DMS153 treated with DMSO at 0.1 percent for 48 hours (cell line): ENCODE results near the gene ITPKA.
"Not testable (repeated sequence)": the region's sequence is repeated elsewhere in the genome, so short reads cannot be mapped to it uniquely, and the experiment has no call there.

Experiments
- DNase-seq: peaks from one replicate; lab custom pipeline; 2025; ENCODE audit not compliant: unreplicated experiment; lab: John Stamatoyannopoulos, UW

The ITPKA gene

DNA sequence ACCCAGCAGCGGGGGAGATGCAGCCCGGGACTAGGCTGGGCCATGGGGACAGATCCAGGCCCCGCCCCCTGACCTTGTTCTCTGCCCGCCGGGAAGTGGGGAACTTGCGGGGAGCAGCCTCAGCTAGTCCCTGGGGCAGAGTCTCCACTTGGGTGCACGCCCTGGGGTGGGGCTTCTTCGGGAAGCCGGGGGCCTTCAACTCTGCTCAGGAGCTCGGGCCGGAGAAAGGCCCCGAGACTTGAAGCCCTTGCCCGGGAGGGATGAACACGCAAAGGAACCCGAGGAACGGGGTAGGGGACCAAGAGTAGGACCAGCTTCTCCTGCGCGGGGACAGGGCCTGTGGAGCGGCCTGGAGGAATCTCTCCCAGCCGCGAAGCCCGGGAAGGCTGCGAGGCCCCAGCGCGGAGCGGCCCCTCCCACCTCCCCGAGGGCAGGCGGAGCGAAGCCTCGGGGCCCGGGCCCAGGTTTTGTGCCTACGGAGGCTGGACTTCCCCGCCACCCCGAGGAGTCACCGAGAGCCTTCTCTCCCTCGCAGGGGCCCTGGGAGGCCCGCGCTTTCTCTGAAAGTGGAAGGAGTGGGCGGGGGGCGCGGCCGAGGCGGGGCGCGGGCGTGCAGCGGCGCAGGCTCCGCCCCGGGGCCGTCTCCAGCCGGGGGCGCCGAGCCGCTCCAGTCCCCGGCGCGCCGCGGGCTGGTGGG is at the start of gene ITPKA:
ITPKA (plus strand) TSS at position 670 of the 697 bp plus-strand sequence. CDS start 54 bp downstream, outside the sequence.
- DNase-seq = peak; percentile 6

DNA sequence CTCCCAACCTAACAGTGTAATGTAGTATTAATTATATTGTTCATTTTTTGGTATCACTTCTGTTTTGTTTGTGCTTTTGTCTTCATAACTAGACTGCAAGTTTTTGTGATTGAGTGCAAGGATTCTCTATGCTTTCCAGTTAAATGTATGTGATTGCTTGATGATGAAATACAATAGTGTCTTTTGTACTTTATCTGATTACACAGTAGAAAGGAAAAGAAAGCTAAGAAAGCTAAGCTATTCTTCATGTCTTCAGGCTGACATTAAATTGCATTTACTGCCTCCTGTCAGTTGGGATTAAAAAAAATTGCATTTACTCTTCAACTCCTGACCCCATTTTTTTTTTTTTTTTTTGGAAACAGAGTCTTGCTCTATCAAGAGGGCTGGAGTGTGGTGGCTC is 48.3 kb upstream of the ITPKA start:
- no peak for DNase-seq

DNA sequence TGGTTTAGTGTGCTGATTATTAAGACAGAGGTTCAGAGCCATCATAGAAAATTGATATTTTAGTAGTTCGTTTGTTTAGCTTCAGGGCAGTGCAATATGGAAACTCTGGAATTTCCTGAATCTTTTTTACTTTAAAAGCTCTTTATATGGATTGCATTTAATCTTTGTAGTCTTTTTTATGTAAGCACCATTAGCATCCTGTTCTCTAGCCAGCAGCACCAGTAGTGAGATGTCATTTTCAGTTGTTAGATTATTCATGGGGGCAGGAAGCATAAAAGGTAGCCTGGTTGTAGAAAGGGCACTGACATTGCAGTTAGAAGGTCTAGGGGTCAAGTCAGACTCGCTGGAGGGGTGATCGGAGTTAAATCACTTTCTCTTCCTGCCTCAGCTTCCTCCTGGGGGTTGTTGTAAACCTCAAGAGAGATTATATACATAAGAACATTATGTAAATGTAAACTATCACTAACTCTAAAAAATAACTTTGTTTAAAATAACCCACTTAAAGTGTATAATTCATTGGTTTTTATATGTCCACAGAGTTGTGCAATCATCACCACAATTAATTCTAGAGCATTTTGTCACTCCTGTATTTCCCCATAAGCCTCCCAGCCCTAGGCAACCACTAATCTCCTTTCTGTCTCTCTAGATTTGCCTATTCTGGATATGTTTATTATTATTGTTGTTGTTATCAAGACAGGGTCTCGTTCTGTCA is 31.4 kb upstream of the ITPKA start:
- no peak for DNase-seq

DNA sequence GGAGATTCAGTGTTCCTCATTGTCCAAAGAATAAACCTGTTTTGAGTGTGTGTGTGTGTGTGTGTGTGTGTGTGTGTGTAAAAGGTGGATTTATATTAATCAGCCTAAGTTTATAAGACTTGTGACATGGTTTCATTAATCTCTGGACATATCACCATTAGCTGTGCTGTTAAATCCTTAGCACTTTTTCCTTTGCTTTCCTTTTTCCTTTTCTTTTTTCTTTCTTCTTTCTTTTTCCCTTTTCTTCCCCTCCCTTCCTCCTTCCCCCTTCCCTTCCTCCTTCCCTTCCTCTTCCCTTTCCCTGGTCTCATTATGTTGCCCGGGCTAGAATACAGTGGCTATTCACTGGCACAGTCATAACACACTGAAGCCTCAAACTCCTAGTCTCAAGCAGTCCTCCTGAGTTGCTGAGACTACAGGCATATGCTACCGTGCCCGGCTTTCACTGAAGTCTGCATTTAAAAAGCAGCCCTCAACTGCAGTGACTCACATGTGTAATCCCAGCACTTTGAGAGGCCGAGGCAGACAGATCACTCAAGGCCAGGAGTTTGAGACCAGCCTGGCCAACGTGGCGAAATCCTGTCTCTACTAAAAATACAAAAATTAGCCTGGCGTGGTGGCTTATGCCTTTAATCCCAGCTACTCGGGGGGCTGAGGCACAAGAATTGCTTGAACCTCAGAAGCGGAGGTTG is 28.6 kb upstream of the ITPKA start:
- no peak for DNase-seq

DNA sequence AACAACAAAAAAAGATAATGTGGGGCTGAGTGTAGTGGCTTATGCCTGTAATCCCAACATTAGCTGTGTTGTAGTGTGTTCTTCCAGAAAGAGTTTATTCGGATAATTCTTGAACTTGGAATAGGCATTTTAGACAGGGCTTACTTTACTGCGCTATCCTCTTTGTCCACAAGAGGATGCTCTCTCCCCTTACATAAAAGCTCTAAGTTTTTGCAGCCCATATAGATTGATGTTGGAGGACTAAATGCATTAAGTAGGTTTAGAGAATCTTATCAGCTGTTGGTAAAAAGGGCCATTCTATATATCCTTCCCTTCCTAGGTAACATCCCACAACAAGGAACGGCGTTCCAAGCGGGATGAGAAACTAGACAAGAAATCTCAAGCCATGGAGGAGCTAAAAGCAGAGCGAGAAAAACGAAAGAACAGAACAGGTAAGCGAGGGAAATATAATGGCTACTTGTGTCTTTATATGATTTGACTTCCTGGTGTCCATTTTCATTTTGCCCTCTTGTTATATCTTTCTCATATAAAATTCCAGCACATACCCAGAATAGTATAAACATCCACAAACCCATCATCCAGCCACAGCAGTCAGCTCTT is 27.8 kb upstream of the ITPKA start:
- DNase-seq = peak; percentile 4

DNA sequence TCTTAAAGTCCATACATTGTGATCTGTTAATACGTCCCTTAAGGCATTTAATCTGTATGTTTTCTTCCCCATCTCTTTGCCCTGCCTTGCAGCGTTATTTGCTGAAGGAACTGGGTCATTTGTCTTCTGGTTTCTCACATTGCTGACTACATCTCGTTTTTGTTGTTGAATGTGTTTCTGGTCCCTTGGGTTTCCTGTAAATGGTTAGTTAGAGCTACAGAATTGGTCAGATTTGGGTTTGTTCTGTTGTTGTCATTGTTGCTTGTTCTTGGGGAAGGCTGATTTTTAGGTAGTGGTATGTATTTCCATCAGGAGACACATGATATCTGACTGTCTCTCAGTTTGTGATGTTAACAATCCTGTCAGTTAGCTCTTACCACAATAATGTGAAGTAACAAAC is 27.0 kb upstream of the ITPKA start:
- no peak for DNase-seq

DNA sequence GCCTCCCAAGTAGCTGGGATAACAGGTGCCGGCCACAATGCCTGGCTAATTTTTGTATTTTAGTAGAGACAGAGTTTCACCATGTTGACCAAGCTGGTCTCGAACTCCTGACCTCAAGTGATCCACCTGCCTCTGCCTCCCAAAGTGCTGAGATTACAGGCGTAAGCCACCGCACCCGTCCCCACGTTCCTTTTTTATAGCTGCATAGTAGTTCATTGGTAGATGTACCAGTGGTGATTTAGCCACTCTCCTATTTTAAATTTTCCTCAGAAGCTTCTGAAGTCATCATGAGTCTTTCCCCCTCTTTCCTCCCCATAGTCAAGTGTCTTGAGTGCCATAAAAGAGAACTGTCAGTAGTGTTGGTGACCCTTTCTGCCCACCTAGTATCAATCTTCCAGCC is 24.0 kb upstream of the ITPKA start:
- DNase-seq = not testable (repeated sequence)

DNA sequence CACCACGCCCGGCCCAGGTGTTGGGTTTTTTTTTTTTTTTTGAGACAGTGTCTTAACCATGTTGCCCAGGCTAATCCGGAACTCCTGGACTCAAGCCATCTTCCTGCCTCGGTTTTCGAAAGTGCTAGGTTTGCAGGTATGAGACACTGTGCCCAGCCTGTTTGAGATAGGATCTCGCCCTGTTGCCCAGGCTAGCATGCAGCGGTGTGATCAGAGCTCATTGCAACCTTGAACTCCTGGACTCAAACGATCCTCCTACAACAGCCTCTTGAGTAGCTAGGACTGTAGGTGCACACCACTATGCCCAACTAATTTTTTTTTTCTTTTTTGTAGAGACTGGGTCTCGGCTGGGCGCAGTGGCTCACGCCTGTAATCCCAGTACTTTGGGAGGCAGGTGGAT is 20.3 kb upstream of the ITPKA start:
- DNase-seq = no peak

DNA sequence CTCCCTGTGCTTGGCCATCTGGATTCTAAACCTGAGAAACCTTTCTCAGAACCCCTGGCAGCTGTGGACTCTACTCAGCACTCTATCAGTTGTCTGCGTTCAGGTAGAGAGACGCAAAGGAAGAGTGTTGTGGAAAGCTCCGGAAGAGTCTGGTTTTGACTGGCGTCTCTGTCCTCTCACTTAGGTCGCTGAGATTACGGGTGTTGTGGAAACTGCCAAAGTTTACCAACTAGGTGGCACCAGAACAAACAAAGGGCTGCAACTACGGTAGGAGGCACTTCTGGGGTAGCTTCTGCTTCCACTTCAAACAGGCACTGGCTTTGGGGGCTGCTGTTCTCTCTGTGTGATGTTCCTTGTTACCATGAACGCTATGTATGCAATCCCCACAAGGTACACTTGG is 19.2 kb upstream of the ITPKA start:
- no peak for DNase-seq

DNA sequence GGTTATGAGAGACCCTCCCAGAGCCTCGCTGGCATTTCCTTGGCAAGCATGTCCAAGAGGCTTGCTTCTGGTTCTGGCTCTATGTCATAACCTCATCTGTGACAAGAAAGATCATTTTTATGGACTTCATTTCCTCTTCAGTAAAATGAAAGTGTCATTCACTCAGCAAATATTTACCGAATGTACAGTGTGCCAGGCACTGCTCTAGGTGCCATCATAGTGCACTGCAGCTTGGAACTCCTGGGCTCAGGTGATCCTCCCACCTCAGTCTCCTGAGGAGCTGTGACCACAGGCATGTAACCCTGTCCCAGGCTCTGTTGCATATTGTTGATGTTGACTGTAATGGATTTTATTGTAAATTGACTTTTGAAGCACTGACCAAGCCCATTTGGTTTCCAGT is 18.7 kb upstream of the ITPKA start:
- DNase-seq = no peak

DNA sequence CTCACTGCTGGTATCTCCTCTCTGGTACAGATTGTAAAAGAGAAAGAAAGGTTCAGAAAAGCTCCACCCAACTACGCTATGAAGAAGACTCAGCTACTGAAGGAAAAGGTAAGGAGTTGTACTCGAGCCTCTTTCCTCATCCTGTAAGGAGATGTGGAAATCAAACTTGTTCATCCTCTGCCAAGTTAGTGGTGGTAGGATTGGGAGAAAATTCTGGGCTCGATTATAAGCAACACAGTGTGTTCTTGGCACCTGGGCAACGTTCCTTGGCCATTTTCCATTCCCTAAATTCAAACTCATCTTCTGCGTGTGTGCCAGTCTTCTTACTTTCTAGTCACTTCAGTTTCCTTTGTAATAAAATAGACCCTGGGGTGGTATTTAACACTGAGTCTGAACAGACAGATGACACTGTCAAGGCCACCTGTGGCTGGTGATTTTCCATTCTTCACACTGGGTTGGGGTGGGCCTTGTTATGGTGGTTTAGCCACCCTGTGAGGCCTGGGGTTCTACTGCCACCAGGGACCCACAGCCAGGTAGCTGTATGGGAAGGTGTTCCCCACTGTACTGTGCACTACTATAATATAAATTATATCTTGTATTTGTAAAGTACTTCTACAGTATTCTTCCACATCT is 17.1 kb upstream of the ITPKA start:
- no peak for DNase-seq

DNA sequence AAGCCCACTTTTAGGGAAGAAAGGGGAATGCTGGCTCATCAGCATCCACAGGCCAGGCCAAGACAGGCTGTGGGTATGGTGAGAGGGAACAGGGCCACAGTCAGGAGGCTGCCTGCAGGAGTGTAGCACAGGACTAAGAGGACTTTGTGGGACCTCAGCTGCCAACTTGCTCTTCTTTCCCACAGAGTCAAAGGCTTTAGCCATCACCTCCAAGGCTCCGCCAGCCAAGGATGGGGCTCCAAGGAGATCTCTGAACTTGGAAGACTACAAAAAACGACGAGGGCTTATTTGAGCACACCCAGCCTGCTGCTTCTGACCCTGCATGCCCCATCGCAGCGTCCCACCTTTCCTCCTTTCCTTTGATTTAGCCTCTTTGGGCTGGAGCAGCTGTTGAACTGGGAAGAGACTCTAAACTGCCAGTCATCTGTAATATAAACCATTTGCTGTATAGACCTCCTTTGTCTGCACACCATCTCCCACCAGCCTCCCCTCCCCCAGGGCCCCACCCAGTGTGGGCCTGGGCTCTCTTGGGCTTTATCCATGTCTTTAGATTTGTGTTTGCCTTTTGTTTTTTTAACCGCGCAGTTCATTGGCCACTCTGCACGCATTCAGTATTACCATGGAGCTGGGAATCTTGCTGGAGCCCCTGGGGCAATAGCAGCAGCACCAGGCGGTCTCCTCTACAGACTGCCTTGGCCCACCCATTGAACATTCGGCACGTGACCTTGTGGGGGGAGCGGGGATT is 13.1 kb upstream of the ITPKA start:
- no peak for DNase-seq

DNA sequence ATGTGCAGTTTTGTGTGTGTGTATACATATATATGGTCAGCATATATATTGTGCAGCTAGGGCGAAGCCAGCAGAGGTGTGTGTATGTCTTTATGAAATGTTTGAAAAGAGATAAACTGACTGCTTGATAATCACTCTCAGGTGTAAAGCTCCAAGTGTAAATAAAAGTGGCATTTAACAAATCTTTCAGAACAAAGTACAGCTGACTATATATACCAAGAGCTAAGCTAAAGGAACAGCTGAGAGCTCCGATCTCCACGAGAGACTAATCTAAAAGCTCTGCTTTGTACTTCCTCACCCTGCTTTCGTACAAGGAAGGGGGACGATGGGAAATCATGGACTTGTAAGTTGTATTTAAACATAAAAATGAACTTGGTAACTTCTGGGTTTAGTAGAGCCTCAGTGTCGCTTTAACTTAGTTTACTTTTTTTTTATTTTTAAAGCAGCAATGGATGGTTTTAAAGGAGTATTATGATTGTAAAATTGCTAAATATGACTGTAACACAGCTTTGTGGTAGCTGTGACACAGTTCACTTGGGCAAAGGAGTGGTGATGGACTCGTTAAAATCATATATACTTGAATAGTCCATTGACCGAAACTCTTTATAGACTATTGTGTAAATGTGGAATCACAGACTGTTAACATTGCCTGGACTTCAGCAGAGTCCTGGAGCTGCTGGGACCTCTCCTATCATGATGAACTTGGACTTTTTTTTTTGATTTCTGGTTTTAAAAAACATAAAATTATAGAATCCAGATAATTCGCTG is 11.4 kb upstream of the ITPKA start:
- DNase-seq = no peak

DNA sequence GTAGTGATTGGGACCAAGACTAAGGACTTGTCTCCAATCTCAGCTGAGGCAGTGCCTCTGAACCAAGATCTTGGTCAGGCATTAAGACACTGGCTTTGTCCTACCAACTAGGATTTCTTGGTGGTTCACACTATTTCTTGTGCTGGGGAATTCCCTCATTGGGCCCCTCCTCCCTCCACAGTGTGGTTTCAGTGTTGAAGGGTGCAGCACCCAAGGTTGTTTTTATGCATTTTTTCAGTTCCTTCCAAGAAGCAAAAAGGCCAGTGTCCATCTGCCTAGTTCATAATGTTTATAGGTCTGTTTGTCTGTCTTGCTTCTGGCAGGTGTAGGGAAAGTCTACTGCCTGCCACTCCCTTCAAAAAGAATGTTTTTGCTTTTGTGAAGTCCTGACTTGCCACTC is 10.6 kb upstream of the ITPKA start:
- no peak for DNase-seq

DNA sequence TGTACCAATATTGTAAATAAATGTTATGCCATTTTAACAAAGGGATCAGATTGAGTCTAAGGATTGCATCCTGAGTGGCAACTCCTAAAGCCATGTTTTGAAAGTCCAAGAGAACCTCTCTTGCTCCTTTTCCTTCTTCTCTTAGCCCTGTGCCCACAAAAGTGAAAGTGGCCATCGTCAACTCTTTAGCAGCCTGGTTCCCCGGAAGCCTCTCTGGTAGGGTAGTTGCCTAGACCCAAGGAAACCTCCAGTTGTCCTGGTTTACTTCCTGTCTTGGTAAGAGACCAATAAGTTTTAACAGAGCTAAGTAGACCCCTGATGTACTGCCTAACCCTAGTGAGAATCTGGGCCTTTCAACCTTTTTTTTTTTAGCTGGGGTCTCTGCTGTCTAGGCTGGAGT is 10.2 kb upstream of the ITPKA start:
- DNase-seq = no peak

DNA sequence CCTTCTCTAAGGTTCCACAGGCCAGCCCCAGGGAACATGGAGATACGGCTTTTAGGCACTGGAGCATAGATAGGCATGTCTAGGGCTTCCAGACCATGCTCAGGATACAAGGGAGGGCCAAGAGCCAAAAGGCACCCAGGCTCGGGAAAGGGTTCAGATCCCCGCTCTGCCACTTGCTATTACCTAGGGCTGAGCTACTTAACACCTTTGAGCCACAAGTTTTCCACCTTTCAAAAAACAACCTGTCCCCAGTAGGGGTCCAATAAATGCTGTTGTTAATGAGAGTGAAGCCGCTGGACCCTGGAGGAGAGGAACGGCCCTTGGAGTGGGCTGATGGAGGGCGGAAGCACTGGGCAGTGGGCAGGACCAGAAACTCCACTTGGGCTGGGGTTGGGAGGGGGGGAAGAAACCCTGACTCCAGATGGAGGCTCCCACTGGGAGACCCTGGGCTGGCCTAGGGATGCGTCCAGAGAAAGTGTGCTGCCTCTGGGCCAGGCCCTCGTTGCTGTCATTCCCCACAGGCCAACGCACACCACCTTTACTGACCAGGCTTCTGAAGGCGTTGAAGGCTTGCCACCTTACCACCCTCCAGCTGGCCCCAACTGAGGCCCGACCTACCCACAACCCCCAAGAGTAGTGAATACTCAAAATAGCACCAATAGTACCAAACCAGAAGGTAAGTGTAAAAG is 8.6 kb upstream of the ITPKA start:
- DNase-seq = no peak

DNA sequence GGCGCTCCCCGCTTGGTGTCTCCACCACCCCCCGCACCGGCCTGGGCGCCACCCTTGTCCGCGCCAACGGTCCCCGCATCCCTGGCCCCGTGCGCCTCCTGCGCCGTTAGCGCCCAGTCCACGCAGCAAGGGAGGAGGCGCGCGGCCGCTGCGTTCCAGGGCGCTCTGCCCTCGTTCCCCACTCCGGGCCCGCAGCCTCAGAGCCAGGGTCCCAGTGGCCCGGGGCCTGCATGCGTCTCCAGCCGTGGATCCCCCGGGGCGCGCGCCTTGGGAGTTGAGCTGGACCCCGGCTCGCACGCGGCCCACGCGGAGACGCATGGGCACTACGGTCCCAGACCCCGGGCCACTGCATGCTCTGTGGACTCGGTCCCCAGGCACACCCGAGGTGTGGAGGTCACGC is 7.4 kb upstream of the ITPKA start:
- DNase-seq = no peak

DNA sequence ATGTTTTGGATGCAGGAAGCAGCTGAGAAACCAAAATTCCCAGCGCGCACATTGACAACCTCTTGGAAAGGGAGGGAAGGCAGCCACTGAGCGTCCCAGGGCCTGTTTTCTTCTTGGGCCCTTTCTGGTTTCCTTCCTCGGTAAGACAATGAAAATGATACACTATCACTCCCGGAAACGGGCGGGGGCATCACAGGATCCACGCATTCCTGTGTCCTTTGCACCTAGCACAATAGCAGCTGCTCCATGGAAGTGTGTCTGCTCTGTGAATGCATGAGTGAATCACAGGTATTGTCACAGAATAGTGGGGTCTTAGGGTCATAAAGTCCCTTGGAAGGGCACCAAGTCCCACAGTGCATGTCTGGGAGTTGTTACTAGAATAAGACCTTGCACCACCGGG is 6.3 kb upstream of the ITPKA start:
- no peak for DNase-seq

DNA sequence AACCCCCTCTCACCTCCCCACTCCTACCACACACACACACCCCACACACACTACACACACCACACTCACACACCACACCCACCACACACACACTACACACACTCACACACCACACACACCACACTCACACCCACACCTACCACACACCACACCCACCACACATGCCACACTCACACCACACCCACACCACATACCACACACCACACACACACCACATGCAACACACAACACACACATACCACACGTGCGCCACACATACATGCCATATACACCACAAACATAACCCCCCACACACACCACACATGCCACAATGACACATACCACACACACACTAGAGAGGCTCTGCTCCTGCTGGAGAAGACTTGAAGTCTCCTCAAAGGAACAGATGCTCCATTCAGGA is 5.9 kb upstream of the ITPKA start:
- DNase-seq = no peak
